T-cell (primary cell): ENCODE measurements around the gene RCE1. TPM values are rescaled to one million over a fixed set of nuclear protein-coding genes. Genes with fewer than 3 reads are reported as not detected.

ENCODE experiments used
- ATAC-seq, 4 experiments: fragments of 200-7000 bp in 3 of 4; fragments of 150-1000 bp in 1 of 4; cut with Tn5 transposase; replicated peaks in 1 of 4; 1 replicate in 3 of 4; 2 replicates in 1 of 4; pipeline ENCODE4 v1.10.0; 2021; ENCODE audit warnings: moderate library complexity in 3 of 4, mild to moderate bottlenecking in 2 of 4, moderate number of reproducible peaks in 1 of 4
- CTCF ChIA-PET, 2 donors: fragments of 300-600 bp; sonication (Branson Sonifier 250); formaldehyde crosslinking; loops; one replicate each; lab custom pipeline; 2022; ENCODE audit warnings: antibody characterized with exemption in 2 of 2; lab: Charles Lee
- POLR2A ChIA-PET, 2 donors: fragments of 300-600 bp; sonication (Branson Sonifier 250); formaldehyde crosslinking; loops; one replicate each; lab custom pipeline; 2022; ENCODE audit warnings: antibody characterized with exemption in 2 of 2; lab: Charles Lee
- DNase-seq, 35 experiments: peaks; one replicate each; pipeline versions ENCODE4 v3.0.0 to v3.0.0-alpha.2; 2013 to 2023
- H3K27ac ChIP-seq: one replicate; pipeline ENCODE4 v1.5.1; 2013; ENCODE audit warnings: low read length
- H3K27me3 ChIP-seq, 2 experiments: replicated peaks in 1 of 2; 1 replicate in 1 of 2; 2 replicates in 1 of 2; pipeline versions ENCODE4 v1.6.1 to v1.7.0; 2013; ENCODE audit warnings: low read length in 1 of 2, mixed read lengths in 1 of 2; ENCODE audit not compliant: control insufficient read depth in 2 of 2, insufficient read depth in 2 of 2; ENCODE audit errors: extremely low read depth in 1 of 2
- H3K36me3 ChIP-seq, 2 donors: 1 replicate in 1 of 2; 2 replicates in 1 of 2; pipeline versions ENCODE4 v1.6.1 to v1.7.0; 2013; ENCODE audit warnings: low read length in 1 of 2; ENCODE audit not compliant: control insufficient read depth in 2 of 2, insufficient read depth in 1 of 2; ENCODE audit errors: extremely low read depth in 1 of 2
- H3K4me1 ChIP-seq, 2 experiments: 1 replicate in 1 of 2; 2 replicates in 1 of 2; pipeline versions ENCODE4 v1.6.1 to v1.7.0; 2013; ENCODE audit warnings: low read length in 2 of 2, mixed read lengths in 1 of 2; ENCODE audit not compliant: insufficient read depth in 2 of 2, control insufficient read depth in 1 of 2; ENCODE audit errors: extremely low read depth in 1 of 2
- H3K4me3 ChIP-seq, 2 donors: 1 replicate in 1 of 2; 2 replicates in 1 of 2; pipeline versions ENCODE4 v1.5.1 to v1.7.0; 2013; ENCODE audit warnings: mild to moderate bottlenecking in 2 of 2, low read length in 1 of 2, moderate library complexity in 1 of 2; ENCODE audit not compliant: control insufficient read depth in 1 of 2; ENCODE audit errors: extremely low read depth in 1 of 2
- H3K9me3 ChIP-seq: 2 replicates; pipeline ENCODE4 v1.7.0; 2013
- H3K27ac Mint-ChIP-seq, 2 donors: one replicate each; pipeline ENCODE4 v1.8.0; 2020 to 2021; ENCODE audit warnings: mild to moderate bottlenecking in 2 of 2, mixed read lengths in 2 of 2
- H3K27me3 Mint-ChIP-seq, 2 donors: one replicate each; pipeline ENCODE4 v1.8.0; 2021 to 2022; ENCODE audit warnings: mixed read lengths in 2 of 2
- H3K36me3 Mint-ChIP-seq: one replicate; pipeline ENCODE4 v1.8.0; 2021; ENCODE audit warnings: mixed read lengths
- H3K4me1 Mint-ChIP-seq, 3 donors: one replicate each; pipeline ENCODE4 v1.8.0; 2020 to 2022; ENCODE audit warnings: mixed read lengths in 3 of 3, mild to moderate bottlenecking in 1 of 3
- H3K4me3 Mint-ChIP-seq, 3 donors: one replicate each; pipeline ENCODE4 v1.8.0; 2020 to 2022; ENCODE audit warnings: mild to moderate bottlenecking in 3 of 3, mixed read lengths in 3 of 3, moderate library complexity in 3 of 3
- H3K9me3 Mint-ChIP-seq, 3 donors: one replicate each; pipeline ENCODE4 v1.8.0; 2020 to 2022; ENCODE audit warnings: mixed read lengths in 3 of 3
- WGBS: methylation state at CpG from one replicate; pipeline ENCODE4 v1.1.5; 2013; ENCODE audit warnings: missing lambda C conversion rate; ENCODE audit not compliant: insufficient coverage; 5-methylcytosine and 5-hydroxymethylcytosine counted together
- total RNA-seq, 35 experiments: library from RNA in 6 of 35; stranded (reverse) in 6 of 35; fragments of 120-200 nt in 1 of 35; gene quantifications; one replicate each; pipeline versions ENCODE4 v1.2.1 to v1.2.4 and lab custom pipeline; 2013 to 2026

RCE1 gene
- total RNA-seq, 5 donors from 2014 or later (not counting 1 experiment from before 2014, with no cell fraction given): 27.2 to 42.9 (median 34.1) TPM

DNA sequence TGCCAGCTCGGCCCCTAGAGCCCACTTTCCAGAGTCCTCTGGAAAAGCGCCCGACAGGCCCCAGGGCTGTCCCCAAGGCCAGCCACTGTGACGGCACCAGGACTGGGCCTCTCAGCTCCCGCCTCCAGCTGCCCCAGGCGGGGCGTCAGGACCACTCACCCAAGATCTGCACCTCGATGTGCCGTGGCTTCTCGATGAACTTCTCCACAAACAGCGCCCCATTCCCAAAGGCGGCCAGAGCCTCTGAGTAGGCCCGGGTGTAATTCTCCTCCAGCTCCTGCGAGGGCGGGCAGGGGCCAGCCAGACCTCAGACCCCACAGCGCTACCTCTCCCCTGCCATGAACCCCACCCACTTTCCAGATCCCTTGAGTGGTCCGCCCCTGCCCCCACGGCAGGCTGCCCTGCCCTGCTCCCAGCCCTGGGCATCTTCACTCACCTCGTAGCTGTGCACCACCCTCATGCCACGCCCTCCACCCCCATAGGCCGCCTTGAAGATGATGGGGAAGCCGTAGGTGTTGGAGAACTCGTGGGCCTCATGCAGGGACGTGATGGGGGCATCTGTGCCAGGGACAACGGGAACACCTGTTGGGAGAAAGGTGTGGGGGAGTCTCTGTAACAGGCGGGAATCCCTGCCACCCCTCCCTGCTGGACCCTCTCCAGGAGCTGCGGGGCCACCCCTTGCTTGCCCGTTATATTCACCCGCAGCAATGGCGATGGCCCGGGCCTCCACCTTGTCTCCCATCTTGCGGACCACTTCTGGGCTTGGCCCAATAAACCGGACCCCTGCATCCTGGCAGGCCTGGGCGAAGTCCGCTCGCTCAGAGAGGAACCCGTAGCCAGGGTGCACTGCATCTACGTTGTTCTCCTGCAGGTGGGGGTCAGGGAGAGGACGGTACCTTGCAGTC lies 27.6 kb downstream of the RCE1 start:
- Mint-ChIP-seq H3K9me3 (no peaks in the 10 kb centered on the region), H3K27ac (no peak overlapping the region), H3K4me3 (no peak overlapping the region), H3K27me3 (no peaks in the 10 kb centered on the region), H3K4me1 (peaks cover 7 to 13% (median 7%) of the 10 kb centered on the region in 3 donors), H3K36me3 (no peaks in the 10 kb centered on the region)
- no peaks in the 10 kb centered on the region for H3K9me3 ChIP-seq
- no peaks in the 10 kb centered on the region for H3K36me3 ChIP-seq
- POLR2A ChIA-PET: no interaction called here
- no peak overlapping the region for H3K4me3 ChIP-seq
- 96% methylated on average over 25 of the region's 39 CpGs for WGBS
- CTCF ChIA-PET: no interaction called here
- no peaks in the 10 kb centered on the region for H3K27me3 ChIP-seq
- peaks cover 0 to 9% of the 10 kb centered on the region in 2 experiments for H3K4me1 ChIP-seq
- ATAC-seq (no peak), DNase-seq (no peak)
- no peak overlapping the region for H3K27ac ChIP-seq

DNA sequence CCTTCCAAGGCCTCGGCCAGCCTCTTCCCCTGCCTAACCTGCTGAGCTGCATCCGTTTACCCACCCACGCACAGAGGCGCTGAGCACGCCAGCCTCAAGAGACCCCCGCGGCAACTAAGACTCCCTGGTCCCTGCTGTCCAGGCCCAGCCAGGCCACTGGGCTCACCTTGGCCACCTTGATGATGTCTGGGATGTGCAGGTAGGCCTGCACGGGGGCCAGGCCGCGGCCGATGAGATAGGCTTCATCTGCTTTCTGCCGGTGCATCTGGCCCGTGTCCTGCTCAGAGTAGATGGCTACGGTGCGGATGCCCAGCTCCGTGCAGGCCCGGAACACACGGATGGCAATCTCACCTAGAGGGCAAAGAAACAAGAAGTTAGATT lies 28.3 kb downstream of the RCE1 start:
- no peaks in the 10 kb centered on the region for H3K36me3 Mint-ChIP-seq
- ChIA-PET POLR2A (no interaction called here), CTCF (no interaction called here)
- H3K4me1 ChIP-seq: peaks cover 0 to 9% of the 10 kb centered on the region in 2 experiments
- no peaks in the 10 kb centered on the region for H3K9me3 ChIP-seq
- H3K36me3 ChIP-seq: no peaks in the 10 kb centered on the region
- H3K27ac Mint-ChIP-seq: no peak overlapping the region
- no peak overlapping the region for H3K4me3 Mint-ChIP-seq
- DNase-seq: no peak
- no peak overlapping the region for H3K27ac ChIP-seq
- no peaks in the 10 kb centered on the region for H3K9me3 Mint-ChIP-seq
- H3K4me3 ChIP-seq: no peak overlapping the region
- peaks cover 7 to 13% (median 7%) of the 10 kb centered on the region in 3 donors for H3K4me1 Mint-ChIP-seq
- WGBS: 96% methylated on average over 18 of the region's 18 CpGs
- no peak for ATAC-seq
- no peaks in the 10 kb centered on the region for H3K27me3 ChIP-seq
- no peaks in the 10 kb centered on the region for H3K27me3 Mint-ChIP-seq

DNA sequence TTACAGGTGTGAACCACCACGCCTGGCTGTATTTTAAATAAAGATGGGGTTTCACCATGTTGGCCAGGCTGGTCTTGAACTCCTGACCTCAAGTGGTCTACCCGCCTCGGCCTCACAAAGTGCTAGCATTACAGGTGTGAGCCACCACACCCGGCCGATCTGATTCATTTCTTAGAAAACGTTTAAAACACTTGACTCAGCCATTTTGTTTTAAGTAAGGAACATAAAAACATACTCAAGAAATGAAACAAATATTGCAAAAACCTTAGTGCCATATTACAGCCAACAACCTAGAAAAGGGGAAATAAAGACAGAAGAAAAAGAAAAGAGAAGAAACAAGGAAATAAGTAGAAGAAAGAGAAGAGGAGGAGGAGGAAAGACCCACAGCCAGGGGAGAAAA lies 31.0 kb downstream of the RCE1 start:
- no peak overlapping the region for H3K4me3 Mint-ChIP-seq
- H3K27ac ChIP-seq: no peak overlapping the region
- CTCF ChIA-PET: no interaction called here
- H3K4me1 Mint-ChIP-seq: peaks cover 0 to 3% (median 2%) of the 10 kb centered on the region in 3 donors
- no peaks in the 10 kb centered on the region for H3K27me3 ChIP-seq
- no peaks in the 10 kb centered on the region for H3K36me3 Mint-ChIP-seq
- no peak overlapping the region for H3K27ac Mint-ChIP-seq
- DNase-seq (no peak), ATAC-seq (no peak)
- no peaks in the 10 kb centered on the region for H3K36me3 ChIP-seq
- H3K9me3 Mint-ChIP-seq: no peaks in the 10 kb centered on the region
- no peaks in the 10 kb centered on the region for H3K27me3 Mint-ChIP-seq
- H3K4me3 ChIP-seq: no peak overlapping the region
- H3K4me1 ChIP-seq: no peaks in the 10 kb centered on the region
- H3K9me3 ChIP-seq: no peaks in the 10 kb centered on the region
- POLR2A ChIA-PET: no interaction called here
- 75% methylated on average over 1 of the region's 6 CpGs for WGBS

DNA sequence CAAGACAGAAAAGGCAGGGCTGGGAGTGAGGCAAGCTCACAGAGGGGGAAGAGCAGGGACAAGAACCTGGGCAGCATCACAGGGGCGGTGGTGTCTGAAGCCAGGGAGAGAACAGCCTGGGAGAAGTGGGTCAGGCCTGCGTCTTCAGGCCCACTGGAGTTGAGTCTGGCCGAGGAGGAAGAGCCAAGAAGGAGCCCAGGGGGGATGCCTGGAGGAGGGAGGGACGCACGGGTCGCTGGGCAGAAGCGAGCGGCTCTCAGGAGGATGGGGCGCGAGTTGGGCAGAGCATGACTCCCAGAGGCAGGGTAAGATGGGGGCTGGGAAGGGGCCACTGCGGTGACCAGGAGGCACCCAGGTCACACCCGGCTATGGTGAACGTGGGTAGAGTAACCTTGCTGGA lies 32.1 kb downstream of the RCE1 start:
- Histone ChIP-seq H3K4me1 (peaks cover 2 to 4% of the 10 kb centered on the region in 2 experiments), H3K9me3 (no peaks in the 10 kb centered on the region), H3K27ac (no peak overlapping the region), H3K27me3 (no peaks in the 10 kb centered on the region), H3K4me3 (no peak overlapping the region), H3K36me3 (no peaks in the 10 kb centered on the region)
- H3K4me3 Mint-ChIP-seq: no peak overlapping the region
- no peaks in the 10 kb centered on the region for H3K27me3 Mint-ChIP-seq
- H3K36me3 Mint-ChIP-seq: no peaks in the 10 kb centered on the region
- no peak overlapping the region for H3K27ac Mint-ChIP-seq
- DNase-seq (no peak), ATAC-seq (no peak)
- WGBS: 87% methylated on average over 13 of the region's 13 CpGs
- peaks cover 2 to 10% (median 6%) of the 10 kb centered on the region in 3 donors for H3K4me1 Mint-ChIP-seq
- no peaks in the 10 kb centered on the region for H3K9me3 Mint-ChIP-seq
- ChIA-PET CTCF (no interaction called here), POLR2A (no interaction called here)

DNA sequence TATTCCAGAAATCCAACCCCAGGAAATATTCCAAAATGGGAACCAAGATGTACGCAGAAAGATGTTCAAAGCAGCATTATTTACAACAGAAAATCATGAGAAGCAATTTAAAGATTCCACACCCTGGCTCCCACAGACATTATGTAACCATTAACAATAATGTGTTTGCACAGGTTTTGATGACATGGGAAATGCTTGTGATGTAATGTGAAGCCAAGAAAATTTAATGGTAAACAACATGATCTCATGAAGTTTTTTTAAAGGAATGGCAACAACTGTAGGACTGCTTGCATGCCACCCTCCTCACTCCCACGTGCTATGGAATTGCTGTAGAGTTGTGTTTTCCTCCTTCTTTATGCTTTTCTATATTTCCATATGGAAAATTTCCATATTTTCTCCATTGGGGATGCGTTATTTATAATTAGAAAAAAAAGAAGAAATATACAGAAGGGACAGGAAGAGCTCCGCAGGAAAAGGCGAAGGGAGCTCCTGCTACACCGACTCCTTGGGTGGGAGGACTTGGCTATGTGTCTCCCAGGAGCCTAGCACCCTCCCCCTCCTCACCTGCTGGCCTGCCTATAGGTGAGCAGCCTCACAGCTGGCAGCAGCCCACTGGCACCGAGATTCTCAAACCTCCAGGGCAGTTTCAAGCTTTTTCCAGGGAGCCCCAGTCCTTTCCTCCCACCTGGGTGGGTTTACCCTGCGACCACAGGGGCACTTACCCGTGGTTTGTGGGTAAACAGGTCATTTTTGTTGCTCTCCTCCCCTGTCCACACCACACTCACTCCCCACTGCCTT lies 34.5 kb downstream of the RCE1 start:
- H3K27me3 Mint-ChIP-seq: no peaks in the 10 kb centered on the region
- WGBS: 83% methylated on average over 2 of the region's 9 CpGs
- Histone ChIP-seq H3K4me1 (peaks cover 3 to 15% of the 10 kb centered on the region in 2 experiments), H3K27me3 (peaks cover 0 to 8% of the 10 kb centered on the region in 2 experiments), H3K36me3 (no peaks in the 10 kb centered on the region), H3K27ac (no peak overlapping the region), H3K4me3 (no peak overlapping the region), H3K9me3 (no peaks in the 10 kb centered on the region)
- ChIA-PET CTCF (no interaction called here), POLR2A (no interaction called here)
- DNase-seq (no peak), ATAC-seq (no peak)
- no peak overlapping the region for H3K27ac Mint-ChIP-seq
- H3K36me3 Mint-ChIP-seq: no peaks in the 10 kb centered on the region
- no peak overlapping the region for H3K4me3 Mint-ChIP-seq
- H3K9me3 Mint-ChIP-seq: no peaks in the 10 kb centered on the region
- peaks cover 15 to 23% (median 17%) of the 10 kb centered on the region in 3 donors for H3K4me1 Mint-ChIP-seq

DNA sequence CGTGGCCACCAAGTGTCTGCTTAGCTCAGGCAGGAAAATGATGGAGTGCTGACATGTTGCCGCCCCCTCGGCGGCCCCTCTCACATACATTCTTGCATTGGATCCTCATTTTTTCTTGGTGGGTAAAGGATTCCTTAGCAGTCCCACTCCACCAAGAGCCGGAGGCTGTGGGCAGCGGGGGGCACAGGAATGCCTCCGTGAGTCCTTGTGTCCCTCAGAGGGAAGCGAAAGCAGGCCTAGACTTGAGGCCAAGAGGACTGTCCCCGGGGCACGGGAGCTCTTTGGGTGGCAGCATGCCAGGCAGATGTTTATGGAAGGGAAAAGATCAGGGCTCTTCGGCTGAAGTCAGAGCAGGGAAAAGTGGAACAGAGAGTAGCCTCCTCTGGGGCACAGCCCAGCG lies 35.2 kb downstream of the RCE1 start:
- no peak overlapping the region for H3K27ac Mint-ChIP-seq
- Histone ChIP-seq H3K36me3 (no peaks in the 10 kb centered on the region), H3K4me1 (peaks cover 3 to 15% of the 10 kb centered on the region in 2 experiments), H3K4me3 (no peak overlapping the region), H3K9me3 (no peaks in the 10 kb centered on the region), H3K27me3 (peaks cover 0 to 14% of the 10 kb centered on the region in 2 experiments), H3K27ac (no peak overlapping the region)
- H3K36me3 Mint-ChIP-seq: no peaks in the 10 kb centered on the region
- ATAC-seq: no peak
- no peaks in the 10 kb centered on the region for H3K9me3 Mint-ChIP-seq
- H3K27me3 Mint-ChIP-seq: no peaks in the 10 kb centered on the region
- DNase-seq: no peak
- POLR2A ChIA-PET: no interaction called here
- H3K4me1 Mint-ChIP-seq: peaks cover 15 to 29% (median 17%) of the 10 kb centered on the region in 3 donors
- CTCF ChIA-PET: no interaction called here
- no peak overlapping the region for H3K4me3 Mint-ChIP-seq
- 92% methylated on average over 4 of the region's 12 CpGs for WGBS
